CD1c-positive myeloid dendritic cell (primary cell): ENCODE data around the gene ZMAT2.
A peak's percentile ranks its signal among the peaks of the same experiment; 100 is the strongest.
"Not testable (repeated sequence)": the region's sequence is repeated elsewhere in the genome, so short reads cannot be mapped to it uniquely, and the experiment has no call there.

ENCODE experiments used
- DNase-seq: peaks from one replicate; pipeline ENCODE4 v3.0.0-alpha.2; 2016; ENCODE audit errors: extremely low spot score

ZMAT2 gene

GRCh38 chr5:140708787-140709186, 8.5 kb downstream of the ZMAT2 start:
- not testable (repeated sequence) for DNase-seq

- DNase-seq: peak; percentile 99
Measured at GRCh38 chr5:140710899-140711552, 10.8 kb downstream of the ZMAT2 start.

- no peak for DNase-seq
Measured at GRCh38 chr5:140711794-140712193, 11.5 kb downstream of the ZMAT2 start.

GRCh38 chr5:140713562-140714094, 13.4 kb downstream of the ZMAT2 start:
- no peak for DNase-seq

GRCh38 chr5:140716238-140716637, 16.0 kb downstream of the ZMAT2 start:
- DNase-seq: not testable (repeated sequence)

DNA sequence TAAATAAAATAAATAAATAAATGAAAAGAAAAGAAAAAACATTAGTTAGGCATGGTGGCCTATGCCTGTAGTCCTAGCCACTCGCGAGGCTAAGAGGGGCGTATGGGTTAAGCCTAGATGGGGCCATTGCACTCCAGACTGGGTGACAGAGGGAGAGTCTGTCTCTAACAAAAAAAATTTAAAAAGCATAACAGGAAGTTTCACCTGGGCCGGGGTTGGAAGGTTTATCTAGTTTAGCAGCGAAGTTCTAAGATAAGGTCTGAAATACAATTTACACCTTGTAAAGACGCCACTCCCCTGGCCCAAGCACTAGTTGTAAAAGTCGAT, 18.0 kb downstream of the ZMAT2 start:
- no peak for DNase-seq

DNA sequence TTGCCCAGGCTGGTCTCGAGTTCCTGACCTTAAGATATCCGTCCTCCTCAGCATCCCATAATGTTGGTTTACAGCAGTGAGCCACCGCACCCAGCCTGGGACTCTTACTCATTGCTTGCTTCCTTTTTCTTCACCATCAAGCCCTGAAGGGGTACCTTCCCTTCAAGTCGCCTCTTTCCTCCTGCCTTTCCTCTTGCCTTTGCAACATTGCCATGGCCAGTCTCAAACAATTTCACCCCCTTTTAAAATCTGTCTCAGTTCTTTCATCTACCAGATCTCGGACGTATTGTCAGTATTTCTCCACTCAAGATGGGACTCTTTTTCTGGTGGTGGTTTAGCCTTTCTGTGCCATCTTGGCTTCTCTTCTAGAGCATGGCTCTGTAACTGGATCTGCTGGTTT, 20.5 kb downstream of the ZMAT2 start:
- DNase-seq: not testable (repeated sequence)

- DNase-seq: not testable (repeated sequence)
Measured at GRCh38 chr5:140721395-140721794, 21.1 kb downstream of the ZMAT2 start.

DNA sequence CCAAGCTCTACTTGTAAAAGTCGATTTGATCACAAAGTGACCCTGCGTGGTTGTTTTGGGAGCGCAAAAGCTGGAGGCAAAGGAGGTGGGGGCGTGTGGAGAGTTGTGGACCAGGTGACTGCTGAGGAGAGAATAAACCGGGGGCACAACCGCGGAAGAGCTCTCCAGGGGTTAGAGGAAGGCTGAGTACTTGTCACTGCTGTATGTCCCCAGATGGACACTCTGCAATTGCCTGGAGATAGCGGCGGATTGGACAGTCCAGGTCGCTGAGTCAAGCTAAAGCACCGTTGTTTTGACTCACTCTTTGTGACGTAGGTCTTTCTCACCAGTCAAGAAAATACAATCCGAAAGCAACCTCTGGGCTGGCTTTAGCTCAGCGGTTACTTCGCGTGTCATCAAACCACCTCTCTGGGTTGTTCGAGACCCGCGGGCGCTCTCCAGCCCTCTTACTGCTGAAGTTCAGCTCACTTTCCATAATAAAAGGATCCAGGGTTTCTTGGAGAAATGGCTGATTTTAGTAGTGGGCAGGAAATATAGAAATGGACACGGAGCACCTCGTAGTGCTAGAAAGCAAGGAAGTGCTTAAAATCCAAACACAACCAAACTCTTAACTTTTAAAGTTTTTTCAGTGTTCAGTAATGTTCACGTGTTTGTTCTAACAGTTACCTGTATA, 25.7 kb downstream of the ZMAT2 start:
- peak; percentile 76 for DNase-seq

- no peak for DNase-seq
Measured at GRCh38 chr5:140733098-140733497, 32.9 kb downstream of the ZMAT2 start.

- no peak for DNase-seq
Measured at GRCh38 chr5:140734354-140734753, 34.1 kb downstream of the ZMAT2 start.

DNA sequence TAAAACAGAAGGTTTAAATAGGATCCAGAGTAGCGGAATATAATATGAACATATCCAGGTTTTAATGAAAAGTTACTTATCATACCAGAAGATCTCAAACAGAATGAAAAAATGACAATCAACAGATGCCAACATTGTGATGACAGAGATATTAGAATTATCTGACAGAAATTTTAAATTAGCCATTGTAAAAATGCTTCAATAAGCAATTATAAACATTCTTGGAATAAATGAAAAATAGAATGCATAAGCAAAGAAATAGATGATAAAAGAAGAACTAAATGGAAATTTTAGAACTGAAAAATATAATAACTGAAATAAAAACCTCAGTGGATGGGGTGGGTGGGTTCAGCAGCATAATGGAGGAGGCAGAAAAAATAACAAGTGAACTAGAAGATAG, 37.2 kb downstream of the ZMAT2 start:
- no peak for DNase-seq

DNA sequence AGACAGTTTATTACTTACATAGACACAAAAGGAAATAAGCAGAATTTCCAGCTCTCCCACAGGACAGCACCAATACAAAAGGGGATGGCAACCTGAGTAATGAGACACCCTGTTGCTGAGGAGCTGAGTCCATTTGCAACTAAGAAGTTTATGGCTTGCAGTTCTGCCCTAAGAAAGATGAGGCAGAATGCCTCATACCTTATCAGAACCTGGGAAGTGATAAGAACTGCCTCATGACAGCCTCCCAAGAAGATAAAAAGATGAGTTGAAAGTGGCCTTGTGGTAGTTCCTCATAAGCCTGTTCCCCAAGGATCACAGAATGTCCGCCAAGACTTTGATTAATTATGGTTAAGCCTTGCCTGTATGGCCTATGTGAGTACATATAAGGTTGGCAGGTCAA, 41.7 kb downstream of the ZMAT2 start:
- no peak for DNase-seq

DNA sequence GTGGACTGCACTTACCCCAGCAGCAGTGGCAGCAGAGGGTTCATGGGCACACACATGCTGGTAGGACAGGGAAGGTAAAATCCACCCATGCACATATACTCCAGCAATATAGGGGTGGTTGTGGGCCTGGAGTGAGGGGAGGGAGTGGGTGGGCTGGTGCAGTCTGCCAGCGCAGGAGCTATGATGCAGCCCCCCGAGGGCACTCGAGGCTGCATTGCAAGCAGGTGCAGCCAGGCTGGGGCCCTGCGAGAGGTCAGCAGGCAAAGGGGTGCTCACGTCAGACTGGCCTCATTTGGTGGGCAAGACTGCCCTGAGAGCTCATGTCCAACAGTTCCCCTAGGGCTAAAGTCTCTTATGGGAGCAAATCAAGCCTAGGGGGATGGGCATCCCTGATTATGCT, 53.3 kb downstream of the ZMAT2 start:
- no peak for DNase-seq
